ENCODE data around the gene AHSG. TPM values are rescaled to one million over a fixed set of nuclear protein-coding genes. Genes with fewer than 3 reads are reported as not detected.
"Not testable (repeated sequence)": the region's sequence is repeated elsewhere in the genome, so short reads cannot be mapped to it uniquely, and the experiment has no call there.

AHSG gene
- total RNA-seq, 1 experiment from 2014 or later, result not detected

DNA sequence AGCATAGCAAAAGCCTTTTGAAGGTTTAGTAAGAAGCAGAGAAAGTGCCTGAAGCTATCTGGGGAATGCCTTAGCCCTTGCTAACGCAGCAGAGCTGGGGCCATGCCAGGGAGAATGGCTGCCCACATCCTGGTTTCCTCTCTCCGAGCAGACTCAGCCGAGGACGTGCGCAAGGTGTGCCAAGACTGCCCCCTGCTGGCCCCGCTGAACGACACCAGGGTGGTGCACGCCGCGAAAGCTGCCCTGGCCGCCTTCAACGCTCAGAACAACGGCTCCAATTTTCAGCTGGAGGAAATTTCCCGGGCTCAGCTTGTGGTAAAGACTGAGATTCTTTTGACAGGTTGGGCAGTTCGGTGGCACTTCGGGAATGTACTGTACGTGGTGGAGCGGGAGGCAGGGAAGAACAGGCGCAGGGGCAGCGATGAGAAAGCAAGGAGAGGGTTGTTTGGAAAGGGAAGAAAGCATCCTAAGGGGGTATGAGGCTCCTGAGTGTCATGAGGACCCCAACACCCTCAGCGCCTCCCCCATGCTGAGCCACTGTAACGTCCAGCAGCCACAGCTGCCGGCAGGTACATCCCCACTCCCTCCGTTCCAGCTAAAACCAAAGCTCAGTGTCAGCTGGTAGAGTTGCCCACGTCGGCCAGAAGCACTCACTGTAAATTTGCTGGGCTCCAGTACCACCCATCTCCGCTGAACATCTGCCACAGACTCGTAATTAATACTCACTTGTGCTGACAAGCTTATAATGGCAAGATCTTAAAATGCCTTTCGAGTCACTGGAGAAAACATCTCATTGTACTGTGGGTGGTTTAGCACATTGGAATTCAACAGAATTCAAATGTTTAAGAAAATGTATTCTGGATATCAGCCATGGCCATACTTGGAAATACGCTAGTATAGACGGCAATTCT is 4.4 kb downstream of the AHSG start:
- peak; percentile 98 for DNase-seq (ENCODE audit: low read depth)

GRCh38 chr3:186618318-186618938 is 5.6 kb downstream of the AHSG start:
- no peak for DNase-seq (ENCODE audit: low read depth)

DNA sequence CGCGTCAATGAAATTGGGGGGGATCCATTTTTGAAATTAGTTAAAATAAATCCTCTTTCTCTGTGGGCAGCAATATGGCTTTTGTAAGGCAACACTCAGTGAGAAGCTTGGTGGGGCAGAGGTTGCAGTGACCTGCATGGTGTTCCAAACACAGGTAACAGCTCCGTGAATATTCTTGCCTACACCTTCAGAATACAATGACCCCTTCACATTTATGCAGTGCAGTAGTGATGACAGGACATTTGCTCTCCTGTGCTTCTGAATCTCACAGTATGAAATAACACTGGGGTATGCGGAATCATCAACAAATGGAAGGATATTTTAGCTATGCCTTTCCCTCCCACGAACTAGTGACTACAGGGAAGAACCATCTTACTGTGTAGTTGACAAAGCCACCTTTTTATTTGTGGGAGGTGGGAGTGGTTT is 6.9 kb downstream of the AHSG start:
- no peak for DNase-seq (ENCODE audit: low read depth)

GRCh38 chr3:186620213-186621092 is 7.6 kb downstream of the AHSG start:
- no peak for DNase-seq (ENCODE audit: low read depth)

DNA sequence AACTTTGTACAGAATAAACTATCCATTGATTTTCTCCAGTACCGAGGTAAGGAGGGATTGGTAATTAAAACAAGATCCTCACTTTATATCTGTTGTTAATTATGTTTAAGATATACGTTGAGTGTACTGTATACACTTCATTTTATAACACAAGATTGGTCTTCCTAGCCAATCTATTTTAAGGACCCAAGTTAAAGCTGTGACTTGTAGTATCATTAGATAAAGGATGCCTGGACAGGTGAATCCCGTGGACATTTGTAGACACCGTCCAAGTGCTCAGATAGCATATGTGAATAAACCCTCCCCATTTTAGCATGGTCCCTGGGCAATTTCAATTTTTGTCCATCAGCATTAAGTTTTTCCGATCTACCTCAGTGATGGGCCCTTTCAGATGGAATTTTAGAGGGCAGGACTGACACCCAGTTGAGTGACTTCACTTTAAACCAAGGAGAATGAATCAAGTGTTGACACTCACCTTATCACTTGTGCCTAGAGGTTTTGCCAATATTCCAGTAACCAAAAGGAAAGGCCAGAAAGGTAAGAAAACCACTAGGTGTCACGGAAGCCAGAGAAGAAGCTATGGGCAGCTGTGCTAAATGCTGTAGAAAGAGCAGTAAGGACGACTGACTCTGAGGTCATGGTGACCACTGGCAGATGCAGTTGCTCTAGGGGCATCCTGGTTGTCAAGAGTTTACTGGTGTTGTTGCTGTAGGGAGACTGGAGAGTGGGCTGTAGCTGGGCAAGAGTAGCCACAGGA is 9.2 kb downstream of the AHSG start:
- no peak for DNase-seq (ENCODE audit: low read depth)

DNA sequence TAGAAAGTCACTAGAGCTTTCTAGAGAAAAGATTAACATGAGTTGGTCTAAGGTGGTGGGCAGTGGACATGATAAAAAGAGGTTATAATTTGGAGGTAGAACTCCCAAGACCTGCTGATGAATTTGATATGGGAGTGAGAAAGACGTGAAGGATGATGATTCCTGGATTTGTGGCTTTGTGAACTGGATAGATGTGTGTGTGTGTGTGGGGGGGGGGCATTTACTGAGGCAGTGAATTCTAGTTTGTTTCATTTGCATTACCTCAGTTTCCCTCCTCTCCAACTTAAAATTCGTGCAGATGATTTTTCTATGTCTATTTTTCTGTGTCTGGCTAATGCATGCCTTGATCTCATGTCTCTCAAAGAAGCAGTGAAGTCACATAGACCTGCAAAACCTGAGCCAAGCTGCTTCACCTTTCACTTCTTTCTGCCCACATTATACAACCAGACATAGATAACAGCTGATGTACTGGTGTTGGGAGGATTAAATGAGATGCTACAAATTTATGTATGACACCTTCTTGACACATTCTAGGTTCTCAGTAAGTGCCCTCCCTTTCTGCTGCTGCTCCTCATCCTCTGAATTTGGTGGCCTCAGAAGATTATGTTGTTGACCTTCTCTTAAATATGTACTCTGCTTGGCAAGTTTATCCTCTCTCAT is 9.9 kb downstream of the AHSG start:
- DNase-seq (ENCODE audit: low read depth), result no peak

DNA sequence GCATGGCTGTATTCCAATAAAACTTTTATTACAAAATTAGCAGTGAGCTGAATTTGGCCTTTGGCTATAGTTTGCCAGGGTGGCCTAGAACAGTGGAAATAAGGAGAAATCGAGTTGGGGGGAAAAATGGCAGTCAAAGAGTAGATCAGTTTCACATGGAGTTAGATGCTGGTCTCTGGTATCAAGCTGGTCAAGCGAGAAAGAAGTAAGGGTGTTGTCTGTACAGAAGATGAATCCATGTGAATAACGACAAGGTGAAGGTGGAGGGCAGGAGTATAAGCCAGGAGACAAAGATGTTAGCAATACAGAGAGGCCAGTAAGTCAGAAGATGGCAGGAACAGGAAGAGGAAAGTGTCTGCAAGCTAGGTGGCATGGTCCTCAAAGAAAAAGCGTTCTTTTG is 11.7 kb downstream of the AHSG start:
- no peak for DNase-seq (ENCODE audit: low read depth)

DNA sequence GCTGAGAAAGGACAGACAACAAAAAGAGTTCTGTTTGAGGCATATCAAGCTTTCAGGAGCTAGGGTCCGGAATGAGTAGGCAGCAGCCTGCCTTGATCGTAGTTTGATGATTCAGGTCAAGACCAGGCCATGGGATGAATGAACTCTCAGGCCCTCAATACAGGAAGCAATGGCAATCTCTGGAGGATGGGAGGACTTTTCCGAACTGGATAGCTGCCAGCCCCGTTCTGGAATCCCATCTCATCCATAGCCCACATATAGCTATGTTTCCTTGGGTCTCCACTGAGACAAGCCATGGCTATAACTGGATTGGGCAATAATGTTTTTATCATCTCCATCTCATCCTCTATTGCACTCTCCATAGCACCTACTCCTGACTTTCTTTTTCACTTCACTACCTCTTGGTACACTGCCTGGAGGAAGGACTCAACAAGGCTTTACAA is 12.8 kb downstream of the AHSG start:
- DNase-seq (ENCODE audit: low read depth), result no peak

GRCh38 chr3:186626254-186626847 is 13.5 kb downstream of the AHSG start:
- no peak for DNase-seq (ENCODE audit: low read depth)

- no peak for DNase-seq (ENCODE audit: low read depth)
These were observed 15.1 kb downstream of the AHSG start for GRCh38 chr3:186627852-186628414.

GRCh38 chr3:186628756-186629155 is 15.9 kb downstream of the AHSG start:
- DNase-seq (ENCODE audit: low read depth), result no peak

DNA sequence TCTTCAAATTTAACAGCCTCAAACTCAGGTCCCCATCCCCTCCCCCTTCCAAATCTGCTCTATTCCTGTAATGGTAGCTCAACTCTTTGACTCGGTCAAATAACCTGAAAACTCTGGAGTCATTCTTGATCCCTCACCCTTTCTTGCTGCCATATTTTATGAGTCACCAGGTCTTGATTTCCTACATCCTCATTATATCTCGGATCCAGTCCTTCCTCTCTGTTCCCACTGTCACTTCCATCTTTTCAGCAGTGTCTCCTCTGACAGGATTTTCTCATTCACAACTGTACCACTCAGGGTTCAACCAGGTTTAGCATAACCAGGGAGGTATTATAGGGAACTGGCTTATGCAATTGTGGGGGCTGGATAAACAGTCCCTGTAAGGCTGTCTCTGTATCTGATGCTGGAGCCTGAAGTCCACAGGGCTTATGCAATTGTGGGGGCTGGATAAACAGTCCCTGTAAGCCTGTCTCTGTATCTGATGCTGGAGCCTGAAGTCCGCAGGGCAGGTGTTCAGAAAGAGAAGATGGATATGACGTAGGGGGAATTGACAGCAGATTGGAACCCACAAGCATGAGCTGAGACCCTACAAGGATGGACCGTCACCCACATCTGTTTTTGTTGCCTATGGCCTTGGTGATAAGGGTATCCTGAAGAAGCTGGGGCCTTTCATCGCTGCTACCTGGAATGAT is 18.2 kb downstream of the AHSG start:
- no peak for DNase-seq (ENCODE audit: low read depth)

GRCh38 chr3:186633481-186633880 is 20.6 kb downstream of the AHSG start:
- no peak for DNase-seq (ENCODE audit: low read depth)

DNA sequence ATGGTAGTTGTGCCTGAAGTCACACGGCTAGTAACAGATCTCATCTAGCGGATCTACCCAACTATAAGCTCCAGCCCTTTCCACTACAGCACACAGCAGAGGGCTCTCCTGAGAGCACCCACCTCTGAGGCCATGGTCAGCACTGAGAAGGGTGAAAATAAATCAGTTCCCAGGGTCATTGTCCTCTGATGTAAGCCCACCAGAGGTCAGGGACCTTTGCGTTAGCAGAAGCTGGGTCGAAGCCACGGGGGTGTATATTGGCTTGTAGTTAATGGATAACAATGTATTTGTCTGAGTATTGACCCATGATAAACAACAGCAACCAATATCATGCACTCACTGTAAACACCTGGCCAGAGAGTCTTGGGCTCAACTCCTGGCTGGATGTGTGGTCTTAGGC is 21.3 kb downstream of the AHSG start:
- not testable (repeated sequence) for DNase-seq (ENCODE audit: low read depth)

GRCh38 chr3:186635532-186635931 is 22.7 kb downstream of the AHSG start:
- DNase-seq (ENCODE audit: low read depth), result no peak

GRCh38 chr3:186636536-186636935 is 23.7 kb downstream of the AHSG start:
- no peak for DNase-seq (ENCODE audit: low read depth)

DNA sequence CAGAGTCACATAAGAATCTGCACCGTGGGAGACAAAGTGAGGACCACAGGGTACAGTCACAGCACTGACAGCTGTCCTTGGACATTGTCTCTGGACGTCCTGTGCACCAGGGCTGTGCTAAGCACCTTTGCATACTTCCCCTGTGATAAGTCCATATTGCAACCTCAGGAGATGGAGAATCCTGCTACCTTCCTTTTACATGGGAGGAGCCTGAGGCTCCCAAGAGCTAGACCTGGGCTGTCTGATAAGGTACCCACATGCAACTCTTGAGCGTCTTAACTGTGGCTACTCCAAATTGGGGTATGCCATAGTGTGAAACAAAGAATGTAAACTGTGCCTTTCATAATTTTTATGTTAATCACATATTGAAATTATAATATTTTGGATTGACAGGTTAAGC is 24.8 kb downstream of the AHSG start:
- DNase-seq (ENCODE audit: low read depth), result no peak

DNA sequence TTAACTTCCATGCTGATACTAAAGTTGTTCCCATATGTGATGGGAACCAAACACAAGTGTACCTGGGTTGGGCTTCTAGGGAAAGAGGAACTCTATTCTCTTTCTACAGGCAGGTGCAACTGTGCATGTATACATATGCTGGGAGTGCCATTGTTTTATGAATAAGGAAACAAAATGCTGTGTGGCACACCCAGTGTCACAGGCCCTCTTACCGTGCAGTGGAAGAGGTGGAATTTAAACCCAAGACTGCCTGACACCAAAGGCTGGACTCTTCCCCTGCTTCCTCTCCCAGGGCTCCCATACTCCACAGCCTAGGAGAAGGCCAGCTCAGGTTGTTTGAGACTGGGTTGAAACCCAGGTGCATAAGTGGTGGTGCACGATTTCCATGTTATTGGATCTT is 25.4 kb downstream of the AHSG start:
- DNase-seq (ENCODE audit: low read depth), result no peak

GRCh38 chr3:186639778-186640472 is 27.1 kb downstream of the AHSG start, which contains the start of gene FETUB:
Gene FETUB, plus strand, starts transcription at chr3:186640399. Its CDS starts 62 bp downstream, at chr3:186640461.
- DNase-seq (ENCODE audit: low read depth), result no peak

Measured in Daoy (cell line).